Right lobe of liver (tissue), 4 donors: ENCODE data around the gene CNTD1.

Experiments used
- CTCF ChIP-seq, 4 donors: fragments of 200-600 bp in 3 of 4; fragments of 450-650 bp in 1 of 4; IDR thresholded peaks; one replicate each; pipeline versions ENCODE4 v1.5.1 to v1.8.0; 2016 to 2022; ENCODE audit warnings: antibody characterized with exemption in 4 of 4, mild to moderate bottlenecking in 2 of 4
- POLR2A ChIP-seq: fragments of 450-650 bp; IDR thresholded peaks from one replicate; pipeline ENCODE4 v1.6.1; 2017; ENCODE audit warnings: antibody characterized with exemption, mild to moderate bottlenecking
- donor health status: DM: no; HTN: no; CAD: no.
- donor health status: DM: no; HTN: no; CAD: no.
- donor health status: DM: no; HTN: yes; CAD: no.

GRCh38 chr17:42832934-42833766, 34.5 kb downstream of the CNTD1 start, which contains the start of gene PSME3:
- peak; percentile 92 for TF ChIP-seq POLR2A
- no peak for TF ChIP-seq CTCF (IDR thresholded peaks at IDR 0.05)
